Stimulated activated CD4-positive, alpha-beta T cell treated with anti-CD3 and anti-CD28 coated beads, Interleukin-12 subunit alpha, Interleukin-12 subunit beta, amount 100 ng/mL, for 24 hours (primary cell): ENCODE data around the gene RSPRY1.
A peak's percentile ranks its signal among the peaks of the same experiment; 100 is the strongest.
"Not testable (repeated sequence)": the region's sequence is repeated elsewhere in the genome, so short reads cannot be mapped to it uniquely, and the experiment has no call there.

ENCODE experiments used
- DNase-seq, 2 experiments: peaks; one replicate each; pipeline ENCODE4 v3.0.0-alpha.2; 2020; ENCODE audit warnings: low read depth in 2 of 2

RSPRY1 gene

GRCh38 chr16:57186872-57187854 lies 1.0 kb downstream of the RSPRY1 start:
- DNase-seq, result peak in 1 of 2 experiments; percentile 2

GRCh38 chr16:57187902-57188710 lies 2.0 kb downstream of the RSPRY1 start:
- DNase-seq, result not testable (repeated sequence)

GRCh38 chr16:57188711-57189002 lies 2.5 kb downstream of the RSPRY1 start:
- DNase-seq, result no peak

- DNase-seq, result not testable (repeated sequence)
Observed at GRCh38 chr16:57189527-57189926, 3.4 kb downstream of the RSPRY1 start.

GRCh38 chr16:57190136-57190535 lies 4.0 kb downstream of the RSPRY1 start:
- DNase-seq, result no peak

- DNase-seq, result no peak
Observed at GRCh38 chr16:57191056-57191571, 5.0 kb downstream of the RSPRY1 start.

- DNase-seq, result no peak
Observed at GRCh38 chr16:57192146-57192545, 6.0 kb downstream of the RSPRY1 start.

GRCh38 chr16:57192720-57193486 lies 6.8 kb downstream of the RSPRY1 start:
- no peak for DNase-seq

GRCh38 chr16:57194512-57194911 lies 8.4 kb downstream of the RSPRY1 start:
- DNase-seq, result no peak

GRCh38 chr16:57196286-57196685 lies 10.2 kb downstream of the RSPRY1 start:
- no peak for DNase-seq

GRCh38 chr16:57196753-57197152 lies 10.6 kb downstream of the RSPRY1 start:
- DNase-seq, result no peak

GRCh38 chr16:57200321-57200720 lies 14.2 kb downstream of the RSPRY1 start:
- not testable (repeated sequence) for DNase-seq

- DNase-seq, result not testable (repeated sequence)
Observed at GRCh38 chr16:57200926-57201325, 14.8 kb downstream of the RSPRY1 start.

- no peak for DNase-seq
Observed at GRCh38 chr16:57202095-57202886, 16.2 kb downstream of the RSPRY1 start.

GRCh38 chr16:57203451-57203850 lies 17.3 kb downstream of the RSPRY1 start:
- no peak for DNase-seq

GRCh38 chr16:57204675-57205074 lies 18.5 kb downstream of the RSPRY1 start:
- DNase-seq, result no peak

- DNase-seq, result no peak
Observed at GRCh38 chr16:57208926-57209325, 22.8 kb downstream of the RSPRY1 start.

GRCh38 chr16:57209780-57210179 lies 23.7 kb downstream of the RSPRY1 start:
- no peak for DNase-seq

- DNase-seq, result no peak
Observed at GRCh38 chr16:57213462-57213861, 27.3 kb downstream of the RSPRY1 start.

- no peak for DNase-seq
Observed at GRCh38 chr16:57216968-57217367, 30.8 kb downstream of the RSPRY1 start.

- no peak for DNase-seq
Observed at GRCh38 chr16:57223057-57223456, 36.9 kb downstream of the RSPRY1 start.
